ENCODE results near the gene APRT. TPM values are rescaled to one million over a fixed set of nuclear protein-coding genes. Genes with fewer than 3 reads are reported as not detected.

APRT gene
- total RNA-seq, 2 experiments from 2014 or later: 314 TPM

DNA sequence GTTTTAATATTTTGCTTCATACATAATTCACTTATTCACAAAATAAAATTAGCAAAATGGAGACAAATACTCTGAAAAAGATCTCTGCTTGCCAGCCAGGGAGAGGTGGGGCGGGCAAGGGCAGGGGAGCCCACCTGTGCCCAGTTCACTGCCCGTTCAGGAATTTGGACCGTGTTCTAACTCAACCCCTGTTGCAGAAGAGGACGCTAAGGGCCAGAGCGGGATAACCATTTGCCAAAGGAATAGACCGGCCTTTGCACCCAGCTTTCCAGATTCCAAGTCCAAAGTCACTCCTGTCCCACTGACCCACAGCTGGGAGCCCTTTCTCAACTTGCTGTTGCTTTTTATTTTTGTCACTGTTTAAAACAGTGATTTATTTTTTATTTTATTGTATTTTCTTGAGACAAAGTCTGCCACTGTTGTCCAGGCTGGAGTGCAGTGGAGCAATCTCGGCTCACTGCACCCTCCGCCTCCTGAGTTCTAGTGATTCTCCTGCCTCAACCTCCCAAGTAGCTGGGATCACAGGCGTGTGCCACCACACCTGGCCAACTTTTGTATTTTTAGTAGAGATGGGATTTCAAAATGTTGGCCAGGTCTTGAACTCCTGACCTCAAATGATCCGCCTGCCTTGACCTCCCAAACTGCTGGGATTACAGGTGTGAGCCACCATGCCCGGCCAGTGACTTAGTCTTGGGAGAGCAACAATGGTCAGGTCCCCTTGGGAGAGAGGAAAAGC, 24.0 kb downstream of the APRT start:
- H3K4me3 Mint-ChIP-seq: no peak overlapping the region
- no peak for DNase-seq
- H3K4me1 Mint-ChIP-seq (ENCODE audit: low read depth): peaks cover 39% of the 10 kb centered on the region
- intact Hi-C loops (cut with micrococcal nuclease): loop anchor here (10.0 kb wide), 2 partner anchors 213 to 307 kb away; partner anchors contain the start of genes ACSF3 and ZC3H18
- H3K36me3 Mint-ChIP-seq (ENCODE audit: low read depth): no peaks in the 10 kb centered on the region
- H3K27me3 Mint-ChIP-seq (ENCODE audit: low read depth): no peaks in the 10 kb centered on the region
- H3K9me3 Mint-ChIP-seq: no peaks in the 10 kb centered on the region
- no peak overlapping the region for H3K27ac Mint-ChIP-seq
- CTCF ChIA-PET: interaction anchor here (0.6 to 4.9 kb wide), 7 partner anchors 8 to 337 kb away, joined by 3 to 28 read pairs (median 5); no protein-coding TSS in a partner anchor

- CTCF ChIA-PET: interaction anchor here (1.1 to 4.9 kb wide), 5 partner anchors 8 to 48 kb away, joined by 3 to 28 read pairs (median 4); no protein-coding TSS in a partner anchor
- Mint-ChIP-seq H3K9me3 (no peaks in the 10 kb centered on the region), H3K4me3 (peak within 1 kb of the TSS; percentile 65)
These were observed 26.4 kb downstream of the APRT start, which contains the start of gene PIEZO1 for GRCh38 chr16:88785106-88785924. Gene PIEZO1 (minus strand): TSS chr16:88785220. CDS start chr16:88784964, 256 bp downstream.

GRCh38 chr16:88784856-88785105, 26.9 kb downstream of the APRT start:
- H3K4me1 Mint-ChIP-seq (ENCODE audit: low read depth): peaks cover 42% of the 10 kb centered on the region
- CTCF ChIA-PET: interaction anchor here (1.0 to 4.9 kb wide), 6 partner anchors 9 to 196 kb away, joined by 4 to 35 read pairs (median 4); no protein-coding TSS in a partner anchor
- no peak for DNase-seq
- H3K9me3 Mint-ChIP-seq: no peaks in the 10 kb centered on the region
- H3K4me3 Mint-ChIP-seq: no peak overlapping the region
- H3K36me3 Mint-ChIP-seq (ENCODE audit: low read depth): no peaks in the 10 kb centered on the region
- intact Hi-C loops (cut with micrococcal nuclease): loop anchor here (1.0 to 10.0 kb wide), 3 partner anchors 47 to 310 kb away; partner anchors contain the start of genes ACSF3 and ZC3H18
- no peak overlapping the region for H3K27ac Mint-ChIP-seq
- no peaks in the 10 kb centered on the region for H3K27me3 Mint-ChIP-seq (ENCODE audit: low read depth)

More at GRCh38 chr16:88785106-88785924, 26.4 kb downstream of the APRT start, which contains the start of gene PIEZO1:
- DNase-seq: peak; percentile 77
- H3K27ac Mint-ChIP-seq: peak within 1 kb of the TSS; percentile 78
- H3K4me1 Mint-ChIP-seq (ENCODE audit: low read depth): peaks cover 42% of the 10 kb centered on the region
- intact Hi-C loops (cut with micrococcal nuclease): loop anchor here (1.0 to 10.0 kb wide), 3 partner anchors 48 to 309 kb away; partner anchors contain the start of genes ACSF3 and ZC3H18
- H3K27me3 Mint-ChIP-seq (ENCODE audit: low read depth): no peaks in the 10 kb centered on the region
- no peaks in the 10 kb centered on the region for H3K36me3 Mint-ChIP-seq (ENCODE audit: low read depth)

- DNase-seq: peak; percentile 60
These were observed 27.5 kb downstream of the APRT start for GRCh38 chr16:88784074-88784855.

DNA sequence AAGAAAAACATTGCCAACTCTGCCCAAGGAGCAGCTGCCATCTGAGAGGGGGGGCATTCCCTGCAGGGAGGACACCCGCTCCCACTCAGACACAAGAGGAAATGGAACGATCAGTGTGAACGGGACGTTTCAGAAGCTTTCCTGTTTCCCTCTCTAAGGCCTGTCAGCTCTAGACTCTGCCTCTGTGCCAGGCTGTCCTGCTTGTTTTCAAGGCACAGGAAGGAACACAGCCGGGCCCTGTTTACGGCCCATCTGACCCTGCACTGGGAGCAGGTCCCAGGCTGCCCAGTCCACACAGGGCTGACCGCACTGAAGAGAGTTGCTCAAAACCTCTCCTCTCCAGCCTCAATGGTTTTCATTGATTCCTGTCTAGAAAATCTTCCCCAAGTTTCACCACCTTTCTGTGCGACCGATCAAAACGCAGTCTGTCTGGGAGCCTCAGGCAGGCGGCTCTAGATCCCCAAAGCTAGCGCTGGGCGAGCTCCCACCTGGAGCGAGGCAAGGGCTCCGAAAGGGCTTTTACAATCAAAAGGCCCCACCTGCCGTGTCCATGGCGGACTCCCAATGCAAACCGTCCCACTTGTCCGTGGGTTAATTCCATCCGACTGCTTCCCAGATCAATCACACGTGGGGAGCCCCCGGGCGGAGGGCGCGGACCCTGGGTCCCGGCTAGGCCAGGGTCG, 28.2 kb downstream of the APRT start:
- Mint-ChIP-seq H3K4me3 (peak overlapping the region; percentile 65), H3K36me3 (ENCODE audit: low read depth) (no peaks in the 10 kb centered on the region), H3K4me1 (ENCODE audit: low read depth) (peaks cover 43% of the 10 kb centered on the region), H3K9me3 (no peaks in the 10 kb centered on the region), H3K27me3 (ENCODE audit: low read depth) (no peaks in the 10 kb centered on the region), H3K27ac (peak overlapping the region; percentile 95)
- intact Hi-C loops (cut with micrococcal nuclease): loop anchor here (1.0 to 10.0 kb wide), 6 partner anchors 29 to 327 kb away; partner anchors contain the start of genes ACSF3, GALNS, TRAPPC2L and ZC3H18
- CTCF ChIA-PET: interaction anchor here (0.8 to 4.4 kb wide), 7 partner anchors 10 to 195 kb away, joined by 3 to 48 read pairs (median 7); no protein-coding TSS in a partner anchor
- DNase-seq: peak; percentile 52

More at GRCh38 chr16:88784074-88784855, 27.5 kb downstream of the APRT start:
- Mint-ChIP-seq H3K4me3 (peak overlapping the region; percentile 65), H3K27ac (peak overlapping the region; percentile 95), H3K27me3 (ENCODE audit: low read depth) (no peaks in the 10 kb centered on the region), H3K9me3 (no peaks in the 10 kb centered on the region), H3K4me1 (ENCODE audit: low read depth) (peaks cover 41% of the 10 kb centered on the region), H3K36me3 (ENCODE audit: low read depth) (no peaks in the 10 kb centered on the region)
- CTCF ChIA-PET: interaction anchor here (0.8 to 4.9 kb wide), 9 partner anchors 9 to 195 kb away, joined by 3 to 35 read pairs (median 5); no protein-coding TSS in a partner anchor
- intact Hi-C loops (cut with micrococcal nuclease): loop anchor here (10.0 kb wide), 2 partner anchors 209 to 311 kb away; partner anchors contain the start of genes ACSF3 and ZC3H18

DNA sequence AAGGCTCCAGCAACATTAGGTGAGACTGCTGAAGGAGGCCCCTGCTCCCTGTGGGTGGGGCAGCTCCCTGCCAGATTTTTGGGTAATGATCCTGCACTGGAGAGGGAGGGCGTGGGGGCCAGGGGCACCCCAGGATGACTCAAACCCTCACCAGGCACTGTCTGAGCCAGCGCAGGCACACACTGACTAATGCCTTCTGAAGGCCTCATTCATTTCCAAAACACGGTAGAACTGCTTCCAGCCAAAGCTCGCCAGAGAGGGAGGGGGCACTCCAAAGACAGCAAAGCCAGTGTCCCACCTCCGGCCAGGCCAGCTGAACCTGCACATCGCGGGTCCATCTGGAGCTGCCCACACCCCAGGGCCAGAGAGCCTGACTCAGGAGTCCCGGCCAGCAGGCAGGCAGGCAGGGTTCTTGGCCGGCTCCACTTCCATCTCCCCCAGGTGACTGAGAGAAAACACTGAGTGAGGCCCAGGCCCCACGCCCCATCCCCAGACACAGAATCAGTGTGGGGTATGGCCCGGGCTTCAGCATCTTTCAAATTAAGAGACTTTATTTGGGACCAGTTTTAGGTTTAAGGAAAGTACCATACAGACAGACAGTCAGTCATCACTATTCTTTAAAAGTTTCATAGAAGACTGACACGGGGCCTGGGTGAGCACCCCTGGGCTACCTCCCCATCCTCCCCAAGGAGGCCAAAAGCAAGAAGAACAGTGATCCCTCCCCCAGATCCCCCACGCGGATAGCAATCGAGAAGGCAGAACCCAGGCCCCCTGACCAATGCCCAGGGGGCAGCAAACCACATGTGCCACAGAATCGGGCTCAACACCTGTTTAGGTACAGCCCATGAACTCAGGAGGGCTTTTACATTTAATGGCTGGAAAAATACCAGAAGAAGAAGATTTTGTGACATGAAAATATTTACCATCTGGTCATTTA, 29.0 kb downstream of the APRT start:
- H3K27ac Mint-ChIP-seq: peak overlapping the region; percentile 95
- H3K4me1 Mint-ChIP-seq (ENCODE audit: low read depth): peaks cover 46% of the 10 kb centered on the region
- CTCF ChIA-PET: interaction anchor here (0.6 to 4.4 kb wide), 10 partner anchors 11 to 97 kb away, joined by 3 to 48 read pairs (median 5); no protein-coding TSS in a partner anchor
- DNase-seq: peak; percentile 94
- no peaks in the 10 kb centered on the region for H3K27me3 Mint-ChIP-seq (ENCODE audit: low read depth)
- no peaks in the 10 kb centered on the region for H3K9me3 Mint-ChIP-seq
- H3K36me3 Mint-ChIP-seq (ENCODE audit: low read depth): no peaks in the 10 kb centered on the region
- intact Hi-C loops (cut with micrococcal nuclease): loop anchor here (1.0 to 10.0 kb wide), 11 partner anchors 8 to 326 kb away; partner anchors contain the start of genes ACSF3, CYBA, GALNS and TRAPPC2L
- H3K4me3 Mint-ChIP-seq: peak overlapping the region; percentile 65

DNA sequence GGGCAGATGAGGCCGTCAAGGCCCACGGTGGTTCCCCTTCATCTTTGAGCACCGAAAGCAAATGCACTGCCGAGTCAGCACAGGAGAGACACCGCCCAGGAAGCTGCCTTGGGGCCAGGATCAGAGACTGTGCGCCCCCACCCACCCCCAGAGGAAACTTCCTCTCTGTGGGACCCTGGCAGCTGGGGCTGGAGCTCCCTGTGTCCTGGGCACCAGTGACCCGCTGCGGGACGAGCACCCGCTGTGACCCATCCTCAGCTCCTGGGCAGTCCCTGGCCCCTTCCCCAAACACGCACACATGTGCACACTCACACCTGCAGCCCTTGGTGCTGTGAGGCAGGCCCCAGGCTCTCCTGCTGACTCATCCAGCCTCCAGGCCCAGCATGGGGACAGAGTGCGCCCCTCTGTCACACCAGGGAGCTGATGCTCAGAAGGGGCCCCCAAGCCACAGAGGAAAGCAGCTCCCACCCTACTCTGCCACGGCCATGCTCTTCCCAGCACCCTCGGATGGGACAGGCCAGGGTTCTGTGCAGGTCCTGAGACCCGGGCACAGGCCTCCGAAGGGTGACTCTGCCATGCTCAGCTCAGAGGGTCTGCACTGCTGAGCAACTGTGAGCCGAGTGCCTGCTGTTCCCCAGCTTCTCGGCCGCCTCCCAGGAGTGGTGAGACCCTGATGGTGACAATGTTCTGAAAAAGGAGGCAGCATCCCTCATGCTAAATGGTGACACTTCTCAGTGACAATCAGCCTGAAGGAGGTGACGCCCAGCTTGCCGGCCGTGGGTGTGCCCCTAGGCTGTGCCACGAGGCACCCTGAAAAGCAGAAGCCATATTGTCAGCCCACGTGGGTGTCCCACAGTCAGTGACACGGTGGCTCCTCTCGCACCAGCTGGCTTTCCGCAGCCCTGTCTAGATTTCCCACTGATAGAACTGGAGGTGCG, 30.3 kb downstream of the APRT start:
- H3K27ac Mint-ChIP-seq: peak overlapping the region; percentile 95
- peak overlapping the region; percentile 65 for H3K4me3 Mint-ChIP-seq
- no peaks in the 10 kb centered on the region for H3K9me3 Mint-ChIP-seq
- H3K36me3 Mint-ChIP-seq (ENCODE audit: low read depth): no peaks in the 10 kb centered on the region
- peak; percentile 84 for DNase-seq
- CTCF ChIA-PET: interaction anchor here (0.9 to 4.4 kb wide), 12 partner anchors 9 to 101 kb away, joined by 3 to 48 read pairs (median 5); no protein-coding TSS in a partner anchor
- no peaks in the 10 kb centered on the region for H3K27me3 Mint-ChIP-seq (ENCODE audit: low read depth)
- H3K4me1 Mint-ChIP-seq (ENCODE audit: low read depth): peaks cover 46% of the 10 kb centered on the region
- intact Hi-C loops (cut with micrococcal nuclease): loop anchor here (1.0 to 10.0 kb wide), 10 partner anchors 9 to 313 kb away; partner anchors contain the start of genes ACSF3, CTU2, CYBA and GALNS

DNA sequence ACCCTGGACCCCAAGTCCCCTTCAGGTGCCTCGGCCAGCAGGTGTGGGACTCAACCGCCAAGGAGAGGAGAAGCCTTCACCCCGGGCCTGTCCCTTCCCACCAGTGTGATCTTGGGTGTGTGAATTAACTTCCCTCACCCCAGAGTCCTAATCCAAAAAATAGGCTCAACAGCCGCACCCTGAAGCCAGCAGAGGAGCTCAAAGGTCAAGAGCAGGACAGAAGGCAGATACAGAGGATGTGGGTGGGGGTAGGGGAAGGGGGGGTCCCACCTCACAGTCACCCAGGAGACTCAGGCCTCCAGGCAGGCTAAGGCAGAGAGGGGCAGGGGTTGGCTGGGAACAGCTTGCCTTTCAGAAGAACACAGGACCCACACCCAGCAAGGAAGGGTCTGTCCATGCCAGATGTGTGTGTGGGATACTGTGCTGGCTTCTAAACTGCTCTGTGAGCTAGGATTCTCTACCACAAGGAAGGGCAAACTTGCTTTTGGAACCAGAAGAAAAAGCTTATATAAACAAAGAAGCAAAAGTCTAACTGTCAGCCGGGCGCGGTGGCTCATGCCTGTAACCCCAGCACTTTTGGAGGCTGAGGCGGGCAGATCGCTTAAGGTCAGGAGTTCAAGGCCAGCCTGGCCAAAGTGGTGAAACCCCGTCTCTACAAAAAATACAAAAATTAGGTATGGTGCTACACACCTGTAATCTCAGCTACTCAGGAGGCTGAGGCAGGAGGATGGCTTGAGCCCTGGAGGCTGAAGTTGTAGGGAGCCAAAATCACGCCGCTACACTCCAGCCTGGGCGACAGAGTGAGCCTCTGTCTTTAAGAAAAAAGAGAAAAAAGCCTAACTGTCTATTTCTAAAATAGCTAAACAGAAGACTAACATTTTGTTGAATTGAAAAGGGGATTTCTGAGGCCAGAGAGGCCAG, 31.3 kb downstream of the APRT start:
- Mint-ChIP-seq H3K27me3 (ENCODE audit: low read depth) (no peaks in the 10 kb centered on the region), H3K4me1 (ENCODE audit: low read depth) (peaks cover 46% of the 10 kb centered on the region), H3K9me3 (no peaks in the 10 kb centered on the region), H3K36me3 (ENCODE audit: low read depth) (no peaks in the 10 kb centered on the region), H3K4me3 (peak overlapping the region; percentile 65), H3K27ac (peak overlapping the region; percentile 95)
- DNase-seq: no peak
- CTCF ChIA-PET: interaction anchor here (0.6 to 4.4 kb wide), 12 partner anchors 9 to 100 kb away, joined by 3 to 48 read pairs (median 5); no protein-coding TSS in a partner anchor
- intact Hi-C loops (cut with micrococcal nuclease): loop anchor here (1.0 to 10.0 kb wide), 3 partner anchors 74 to 314 kb away; partner anchors contain the start of genes ACSF3, CTU2, RNF166 and ZC3H18

Data from activated naive CD4-positive, alpha-beta T cell treated with anti-CD3 and anti-CD28 coated beads for 36 hours (primary cell).